H1 (cell line): ENCODE measurements around the gene CNGB1.
"Not testable (repeated sequence)": the region's sequence is repeated elsewhere in the genome, so short reads cannot be mapped to it uniquely, and the experiment has no call there.

Experiments
- MAFK ChIP-seq: IDR thresholded peaks from 2 replicates; pipeline ENCODE4 v1.6.1; 2012; ENCODE audit warnings: low read depth, mild to moderate bottlenecking, improper control_type of control experiment, low read length
- POLR2AphosphoS5 ChIP-seq: IDR thresholded peaks from 2 replicates; pipeline ENCODE4 v1.6.1; 2011; ENCODE audit warnings: low read depth, low read length
- SIN3A ChIP-seq, 2 experiments: IDR thresholded peaks in 1 of 2; conservative IDR thresholded peaks in 1 of 2; 2 replicates each; pipeline ENCODE4 v1.6.1; 2011 to 2012; ENCODE audit warnings: low read length in 2 of 2, improper control_type of control experiment in 1 of 2, low read depth in 1 of 2, mild to moderate bottlenecking in 1 of 2
- SP1 ChIP-seq: IDR thresholded peaks from 2 replicates; pipeline ENCODE4 v1.6.1; 2011; ENCODE audit warnings: low read depth, low read length
- TF ChIP-seq, protein P1 (sequence below), 3 experiments: IDR thresholded peaks; 1 replicate in 2 of 3; 2 replicates in 1 of 3; pipeline versions ENCODE4 v1.5.1 to v1.6.1; 2011; ENCODE audit warnings: low read length in 3 of 3, mild to moderate bottlenecking in 3 of 3, inconsistent platforms in 2 of 3, low read depth in 1 of 3, moderate library complexity in 1 of 3; ENCODE audit not compliant: insufficient read depth in 1 of 3; ENCODE audit errors: control extremely low read depth in 1 of 3

DNA sequence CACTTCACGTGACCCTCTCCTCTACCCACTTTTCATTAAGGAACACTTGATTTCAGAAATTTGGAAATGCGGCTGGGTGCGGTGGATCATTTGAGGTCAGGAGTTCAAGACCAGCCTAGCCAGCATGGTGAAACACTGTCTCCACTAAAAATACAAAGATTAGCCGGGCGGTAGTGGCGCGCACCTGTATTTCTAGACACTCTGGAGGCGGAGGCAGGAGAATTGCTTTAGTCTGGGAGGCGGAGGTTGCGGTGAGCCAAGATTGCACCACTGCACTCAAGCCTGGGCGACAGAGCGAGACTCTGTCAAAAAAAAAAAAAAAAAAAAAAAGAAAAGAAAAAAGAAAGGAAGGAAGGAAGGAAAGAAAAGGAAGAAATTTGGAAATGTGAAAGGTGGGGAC, 98.2 kb downstream of the CNGB1 start:
- TF ChIP-seq SP1; SIN3A (conservative IDR thresholded peaks at IDR 0.05 in 1 of 2, IDR thresholded peaks at IDR 0.05 in 1 of 2; ENCODE audit: low read depth in 1 of 2, low read length in 2 of 2); MAFK; POLR2AphosphoS5: not testable (repeated sequence)
- TF ChIP-seq, protein P1, sequence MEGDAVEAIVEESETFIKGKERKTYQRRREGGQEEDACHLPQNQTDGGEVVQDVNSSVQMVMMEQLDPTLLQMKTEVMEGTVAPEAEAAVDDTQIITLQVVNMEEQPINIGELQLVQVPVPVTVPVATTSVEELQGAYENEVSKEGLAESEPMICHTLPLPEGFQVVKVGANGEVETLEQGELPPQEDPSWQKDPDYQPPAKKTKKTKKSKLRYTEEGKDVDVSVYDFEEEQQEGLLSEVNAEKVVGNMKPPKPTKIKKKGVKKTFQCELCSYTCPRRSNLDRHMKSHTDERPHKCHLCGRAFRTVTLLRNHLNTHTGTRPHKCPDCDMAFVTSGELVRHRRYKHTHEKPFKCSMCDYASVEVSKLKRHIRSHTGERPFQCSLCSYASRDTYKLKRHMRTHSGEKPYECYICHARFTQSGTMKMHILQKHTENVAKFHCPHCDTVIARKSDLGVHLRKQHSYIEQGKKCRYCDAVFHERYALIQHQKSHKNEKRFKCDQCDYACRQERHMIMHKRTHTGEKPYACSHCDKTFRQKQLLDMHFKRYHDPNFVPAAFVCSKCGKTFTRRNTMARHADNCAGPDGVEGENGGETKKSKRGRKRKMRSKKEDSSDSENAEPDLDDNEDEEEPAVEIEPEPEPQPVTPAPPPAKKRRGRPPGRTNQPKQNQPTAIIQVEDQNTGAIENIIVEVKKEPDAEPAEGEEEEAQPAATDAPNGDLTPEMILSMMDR (IDR thresholded peaks at IDR 0.05; ENCODE audit: control extremely low read depth in 1 of 3, insufficient read depth in 1 of 3, low read depth in 1 of 3, low read length in 3 of 3) = not testable (repeated sequence)
